ENCODE measurements around the gene FOCAD. TPM values are rescaled to one million over a fixed set of nuclear protein-coding genes. Genes with fewer than 3 reads are reported as not detected.
"Not testable (repeated sequence)": the region's sequence is repeated elsewhere in the genome, so short reads cannot be mapped to it uniquely, and the experiment has no call there.

Gene FOCAD
- total and polyA plus RNA-seq, 3 experiments from 2014 or later = 16.1 to 25.9 (median 24.8) TPM

DNA sequence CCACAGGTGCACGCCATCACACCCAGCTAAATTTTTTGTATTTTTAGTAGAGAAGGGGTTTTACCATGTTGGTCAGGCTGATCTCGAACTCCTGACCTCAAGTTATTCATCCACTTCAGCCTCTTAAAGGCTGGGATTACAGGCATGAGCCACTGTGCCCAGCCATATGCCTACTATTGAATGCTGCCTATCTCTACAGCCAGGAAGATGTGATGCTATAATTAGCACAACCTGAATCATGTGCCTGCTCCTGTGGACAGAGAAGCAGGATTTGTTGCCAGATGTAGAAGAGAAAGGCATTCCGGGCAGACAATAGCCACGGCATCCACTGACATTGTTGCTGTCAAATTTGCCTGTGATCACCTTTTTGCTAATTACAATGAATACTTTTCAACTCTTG is 37.4 kb upstream of the FOCAD start:
- H3K36me3 ChIP-seq (ENCODE audit: insufficient read depth, low read length) = no peaks in the 10 kb centered on the region
- H3K4me1 Mint-ChIP-seq = no peaks in the 10 kb centered on the region
- no peak overlapping the region for H3K4me3 ChIP-seq (ENCODE audit: low read length)
- DNase-seq = no peak
- H3K36me3 Mint-ChIP-seq = no peaks in the 10 kb centered on the region
- ChIA-PET POLR2A (no interaction called here), CTCF (no interaction called here)
- no peak overlapping the region for H3K27ac ChIP-seq (ENCODE audit: low read depth, low read length)
- no peak overlapping the region for H3K4me3 Mint-ChIP-seq
- no peaks in the 10 kb centered on the region for H3K27me3 ChIP-seq (ENCODE audit: insufficient read depth, low read length, poor library complexity, severe bottlenecking)
- H3K4me1 ChIP-seq (ENCODE audit: insufficient read depth, low read length) = no peaks in the 10 kb centered on the region
- no peak overlapping the region for H3K27ac Mint-ChIP-seq
- peaks cover 10 to 14% of the 10 kb centered on the region in 2 donors for H3K27me3 Mint-ChIP-seq
- no peaks in the 10 kb centered on the region for H3K9me3 Mint-ChIP-seq
- H3K9me3 ChIP-seq (ENCODE audit: low read length) = no peaks in the 10 kb centered on the region

DNA sequence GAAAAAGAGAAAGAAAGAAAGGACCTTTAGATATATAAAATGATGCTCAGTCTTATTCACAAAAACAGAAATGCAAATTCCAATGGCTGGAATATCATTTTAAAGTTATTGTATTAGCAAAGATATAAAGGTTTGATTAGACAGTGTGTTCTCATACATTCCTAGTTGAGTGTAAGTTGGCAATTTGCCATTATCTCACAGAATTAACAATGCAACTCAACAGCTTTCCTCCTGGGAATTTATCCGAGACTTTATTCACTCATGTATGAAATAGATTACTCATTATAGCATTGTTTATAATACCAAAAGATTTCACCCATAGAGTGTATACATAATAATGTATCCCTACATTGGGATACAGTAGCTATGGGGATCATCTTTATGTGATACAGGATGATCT is 34.7 kb upstream of the FOCAD start:
- peaks cover 10 to 21% of the 10 kb centered on the region in 2 donors for H3K27me3 Mint-ChIP-seq
- no peaks in the 10 kb centered on the region for H3K9me3 Mint-ChIP-seq
- H3K4me3 Mint-ChIP-seq = no peak overlapping the region
- no peaks in the 10 kb centered on the region for H3K4me1 Mint-ChIP-seq
- Histone ChIP-seq H3K36me3 (ENCODE audit: insufficient read depth, low read length) (no peaks in the 10 kb centered on the region), H3K27ac (ENCODE audit: low read depth, low read length) (no peak overlapping the region), H3K4me3 (ENCODE audit: low read length) (no peak overlapping the region), H3K9me3 (ENCODE audit: low read length) (no peaks in the 10 kb centered on the region), H3K4me1 (ENCODE audit: insufficient read depth, low read length) (no peaks in the 10 kb centered on the region), H3K27me3 (ENCODE audit: insufficient read depth, low read length, poor library complexity, severe bottlenecking) (no peaks in the 10 kb centered on the region)
- H3K27ac Mint-ChIP-seq = no peak overlapping the region
- DNase-seq = no peak
- CTCF ChIA-PET = interaction anchor here (1.2 kb wide), 1 partner anchor 235 kb away, joined by 3 read pairs; no protein-coding TSS in a partner anchor
- H3K36me3 Mint-ChIP-seq = peaks cover 0 to 1% (median 0%) of the 10 kb centered on the region in 3 donors
- POLR2A ChIA-PET = interaction anchor here (1.6 kb wide), 1 partner anchor 9 kb away, joined by 3 read pairs; no protein-coding TSS in a partner anchor

DNA sequence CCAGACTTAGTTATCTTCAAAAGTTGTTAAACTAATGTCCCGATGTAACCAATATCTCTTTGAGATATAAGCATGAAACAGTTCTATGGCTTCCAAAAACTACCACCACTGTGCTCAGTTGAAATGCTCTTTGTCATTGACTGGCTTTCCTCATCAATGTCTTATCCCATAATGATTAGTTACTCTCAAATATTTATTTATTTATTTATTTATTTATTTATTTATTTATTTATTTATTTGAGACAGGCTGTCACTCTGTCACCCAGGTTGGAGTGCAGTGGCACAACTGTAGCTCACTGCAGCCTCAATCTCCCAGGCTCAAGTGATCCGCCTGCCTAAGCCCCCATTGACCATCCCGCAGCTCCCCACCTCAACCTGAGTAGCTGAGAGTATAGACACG is 33.7 kb upstream of the FOCAD start:
- Histone ChIP-seq H3K9me3 (ENCODE audit: low read length) (no peaks in the 10 kb centered on the region), H3K4me3 (ENCODE audit: low read length) (no peak overlapping the region), H3K4me1 (ENCODE audit: insufficient read depth, low read length) (no peaks in the 10 kb centered on the region), H3K27me3 (ENCODE audit: insufficient read depth, low read length, poor library complexity, severe bottlenecking) (no peaks in the 10 kb centered on the region), H3K27ac (ENCODE audit: low read depth, low read length) (no peak overlapping the region), H3K36me3 (ENCODE audit: insufficient read depth, low read length) (no peaks in the 10 kb centered on the region)
- POLR2A ChIA-PET = interaction anchor here (1.6 kb wide), 1 partner anchor 10 kb away, joined by 3 read pairs; no protein-coding TSS in a partner anchor
- Mint-ChIP-seq H3K4me1 (peaks cover 0 to 1% (median 0%) of the 10 kb centered on the region in 3 donors), H3K27me3 (peaks cover 10 to 21% of the 10 kb centered on the region in 2 donors), H3K27ac (no peak overlapping the region), H3K4me3 (no peak overlapping the region), H3K36me3 (peaks cover 0 to 1% (median 0%) of the 10 kb centered on the region in 3 donors), H3K9me3 (no peaks in the 10 kb centered on the region)
- CTCF ChIA-PET = interaction anchor here (1.2 to 1.5 kb wide), 2 partner anchors 13 to 234 kb away, joined by 3 read pairs; no protein-coding TSS in a partner anchor
- DNase-seq = no peak

DNA sequence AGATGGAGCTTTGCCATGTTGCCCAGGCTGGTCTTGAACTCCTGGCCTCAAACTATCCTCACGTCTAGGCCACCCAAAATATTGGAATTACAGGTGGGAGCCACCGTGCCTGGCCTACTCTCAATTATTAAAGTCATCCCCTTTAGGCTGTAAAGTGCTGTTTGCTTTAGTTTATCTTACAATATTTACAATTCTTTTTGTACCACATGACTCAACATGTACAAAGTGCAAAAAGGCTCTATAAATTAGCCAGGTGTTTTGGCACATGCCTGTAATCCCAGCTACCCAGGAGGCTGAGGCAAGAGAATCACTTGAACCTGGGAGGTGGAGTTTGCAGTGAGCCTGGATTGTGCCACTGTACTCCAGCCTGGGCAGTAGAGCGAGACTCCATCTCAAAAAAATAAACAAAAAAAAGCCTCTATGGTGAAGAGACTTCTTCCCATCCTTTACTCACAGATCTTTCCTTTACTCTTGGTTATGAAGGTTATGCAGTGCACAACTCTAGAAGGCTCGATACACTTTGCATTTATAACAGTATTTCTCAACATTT is 33.2 kb upstream of the FOCAD start:
- peaks cover 0 to 3% (median 0%) of the 10 kb centered on the region in 3 donors for H3K4me1 Mint-ChIP-seq
- H3K4me3 Mint-ChIP-seq = no peak overlapping the region
- H3K27me3 Mint-ChIP-seq = peaks cover 10 to 21% of the 10 kb centered on the region in 2 donors
- no peak overlapping the region for H3K27ac Mint-ChIP-seq
- H3K36me3 Mint-ChIP-seq = peaks cover 0 to 1% (median 0%) of the 10 kb centered on the region in 3 donors
- H3K9me3 Mint-ChIP-seq = no peaks in the 10 kb centered on the region
- no peaks in the 10 kb centered on the region for H3K4me1 ChIP-seq (ENCODE audit: insufficient read depth, low read length)
- ChIA-PET POLR2A (no interaction called here), CTCF (interaction anchor here (1.5 kb wide), 1 partner anchor 13 kb away, joined by 3 read pairs; no protein-coding TSS in a partner anchor)
- no peak for DNase-seq
- no peak overlapping the region for H3K4me3 ChIP-seq (ENCODE audit: low read length)
- no peak overlapping the region for H3K27ac ChIP-seq (ENCODE audit: low read depth, low read length)
- H3K36me3 ChIP-seq (ENCODE audit: insufficient read depth, low read length) = no peaks in the 10 kb centered on the region
- no peaks in the 10 kb centered on the region for H3K27me3 ChIP-seq (ENCODE audit: insufficient read depth, low read length, poor library complexity, severe bottlenecking)
- no peaks in the 10 kb centered on the region for H3K9me3 ChIP-seq (ENCODE audit: low read length)

DNA sequence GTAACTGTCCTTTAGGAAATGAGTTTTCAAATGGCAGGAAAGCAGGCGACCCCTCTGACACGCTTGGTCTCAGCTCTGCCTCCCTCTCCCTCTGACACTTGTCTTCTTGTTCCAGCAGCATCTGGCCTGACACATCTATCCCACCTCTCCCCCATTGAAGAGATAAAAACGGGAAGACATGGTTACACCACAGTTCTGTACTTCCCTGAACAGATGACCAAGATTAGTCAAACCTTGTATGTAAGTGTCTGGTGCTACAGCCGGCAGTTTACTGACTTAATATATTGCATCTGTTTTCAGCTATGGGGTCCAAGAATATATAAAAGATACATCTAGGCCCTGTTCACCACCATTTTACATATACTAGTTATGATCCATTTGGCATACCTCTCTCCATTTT is 32.1 kb upstream of the FOCAD start:
- no peaks in the 10 kb centered on the region for H3K9me3 Mint-ChIP-seq
- peaks cover 0 to 3% (median 0%) of the 10 kb centered on the region in 3 donors for H3K4me1 Mint-ChIP-seq
- ChIA-PET POLR2A (no interaction called here), CTCF (interaction anchor here (0.7 to 0.8 kb wide), 2 partner anchors 12 to 28 kb away, joined by 3 read pairs; no protein-coding TSS in a partner anchor)
- H3K27me3 Mint-ChIP-seq = peaks cover 4 to 15% of the 10 kb centered on the region in 2 donors
- Histone ChIP-seq H3K4me3 (ENCODE audit: low read length) (no peak overlapping the region), H3K4me1 (ENCODE audit: insufficient read depth, low read length) (no peaks in the 10 kb centered on the region), H3K27ac (ENCODE audit: low read depth, low read length) (no peak overlapping the region), H3K36me3 (ENCODE audit: insufficient read depth, low read length) (no peaks in the 10 kb centered on the region), H3K27me3 (ENCODE audit: insufficient read depth, low read length, poor library complexity, severe bottlenecking) (no peaks in the 10 kb centered on the region), H3K9me3 (ENCODE audit: low read length) (no peaks in the 10 kb centered on the region)
- no peak overlapping the region for H3K27ac Mint-ChIP-seq
- no peak overlapping the region for H3K4me3 Mint-ChIP-seq
- peaks cover 0 to 1% (median 0%) of the 10 kb centered on the region in 3 donors for H3K36me3 Mint-ChIP-seq
- DNase-seq = no peak

DNA sequence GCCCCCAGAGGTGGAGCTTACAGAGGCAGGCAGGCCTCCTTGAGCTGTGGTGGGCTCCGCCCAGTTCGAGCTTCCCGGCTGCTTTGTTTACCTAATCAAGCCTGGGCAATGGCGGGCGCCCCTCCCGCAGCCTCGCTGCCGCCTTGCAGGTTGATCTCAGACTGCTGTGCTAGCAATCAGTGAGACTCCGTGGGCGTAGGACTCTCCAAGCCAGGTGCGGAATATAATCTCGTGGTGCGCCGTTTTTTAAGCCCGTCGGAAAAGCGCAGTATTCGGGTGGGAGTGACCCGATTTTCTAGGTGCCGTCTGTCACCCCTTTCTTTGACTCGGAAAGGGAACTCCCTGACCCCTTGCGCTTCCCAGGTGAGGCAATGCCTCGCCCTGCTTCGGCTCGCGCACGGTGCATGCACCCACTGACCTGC is 25.8 kb upstream of the FOCAD start:
- not testable (repeated sequence) for H3K4me1 Mint-ChIP-seq; H3K27me3 Mint-ChIP-seq; H3K9me3 ChIP-seq (ENCODE audit: low read length); H3K9me3 Mint-ChIP-seq; H3K36me3 ChIP-seq (ENCODE audit: insufficient read depth, low read length); H3K27me3 ChIP-seq (ENCODE audit: insufficient read depth, low read length, poor library complexity, severe bottlenecking); H3K27ac ChIP-seq (ENCODE audit: low read depth, low read length); H3K36me3 Mint-ChIP-seq
- Histone ChIP-seq H3K4me3 (ENCODE audit: low read length) (peak overlapping the region; percentile 25), H3K4me1 (ENCODE audit: insufficient read depth, low read length) (peaks cover 11% of the 10 kb centered on the region)
- DNase-seq = peak in 4 of 5 donors; percentile 39 to 66 (median 52)
- POLR2A ChIA-PET = interaction anchor here (0.8 to 1.6 kb wide), 2 partner anchors 26 to 36 kb away, joined by 3 to 7 read pairs; partner anchors contain the start of genes FOCAD and MLLT3
- Mint-ChIP-seq H3K27ac (peak overlapping the region; percentile 64 to 95 (median 84)), H3K4me3 (peak overlapping the region in 1 of 7 donors; percentile 89)
- CTCF ChIA-PET = interaction anchor here (1.0 to 1.3 kb wide), 2 partner anchors 26 to 30 kb away, joined by 3 to 4 read pairs; partner anchors contain the start of gene FOCAD

DNA sequence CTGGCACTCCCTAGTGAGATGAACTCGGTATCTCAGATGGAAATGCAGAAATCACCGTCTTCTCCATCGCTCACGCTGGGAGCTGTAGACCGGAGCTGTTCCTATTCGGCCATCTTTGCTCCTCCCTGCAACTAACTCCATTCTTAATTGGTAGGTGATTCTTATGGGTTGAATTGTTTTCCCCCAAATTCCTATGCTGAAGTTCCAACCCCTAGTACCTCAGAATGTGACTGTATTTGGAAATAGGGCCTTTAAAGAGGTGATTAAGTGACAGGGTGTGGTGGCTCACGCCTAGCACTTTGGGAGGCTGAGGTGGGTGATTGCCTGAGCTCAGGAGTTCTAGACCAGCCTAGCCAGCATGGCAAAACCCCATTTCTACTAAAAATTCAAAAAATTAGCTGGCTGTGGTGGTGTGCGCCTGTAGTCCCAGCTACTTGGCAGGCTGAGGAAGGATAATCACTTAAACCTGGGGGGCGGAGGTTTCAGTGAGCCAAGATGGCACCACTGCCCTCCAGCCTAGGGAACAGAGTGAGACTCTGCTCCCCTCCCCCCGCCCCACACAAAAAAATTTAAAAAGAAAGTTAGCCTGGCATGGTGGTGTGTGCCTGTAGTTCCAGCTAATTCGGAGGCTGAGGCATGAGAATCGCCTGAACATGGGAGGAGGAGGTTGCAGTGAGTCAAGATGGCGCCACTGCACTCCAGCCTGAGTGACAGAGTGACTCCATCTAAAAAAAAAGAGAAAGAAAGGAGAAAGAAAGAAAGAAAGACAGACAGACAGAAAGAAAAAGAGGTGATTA is 25.2 kb upstream of the FOCAD start:
- POLR2A ChIA-PET = interaction anchor here (1.6 kb wide), 1 partner anchor 25 kb away, joined by 7 read pairs; the partner anchor contains the start of gene FOCAD
- Mint-ChIP-seq H3K36me3 (peaks cover 0 to 1% (median 0%) of the 10 kb centered on the region in 3 donors), H3K27me3 (peaks cover 0 to 8% of the 10 kb centered on the region in 2 donors), H3K27ac (peak overlapping the region in 7 of 8 donors; percentile 64 to 95 (median 80)), H3K4me3 (peak overlapping the region in 1 of 7 donors; percentile 89), H3K9me3 (no peaks in the 10 kb centered on the region), H3K4me1 (peaks cover 5 to 15% (median 6%) of the 10 kb centered on the region in 3 donors)
- CTCF ChIA-PET = interaction anchor here (1.0 to 1.3 kb wide), 2 partner anchors 25 to 31 kb away, joined by 3 to 4 read pairs; partner anchors contain the start of gene FOCAD
- peaks cover 11% of the 10 kb centered on the region for H3K4me1 ChIP-seq (ENCODE audit: insufficient read depth, low read length)
- H3K27ac ChIP-seq (ENCODE audit: low read depth, low read length) = no peak overlapping the region
- no peaks in the 10 kb centered on the region for H3K36me3 ChIP-seq (ENCODE audit: insufficient read depth, low read length)
- no peaks in the 10 kb centered on the region for H3K9me3 ChIP-seq (ENCODE audit: low read length)
- no peak for DNase-seq
- H3K4me3 ChIP-seq (ENCODE audit: low read length) = peak overlapping the region; percentile 25
- H3K27me3 ChIP-seq (ENCODE audit: insufficient read depth, low read length, poor library complexity, severe bottlenecking) = no peaks in the 10 kb centered on the region

Data from CD8-positive, alpha-beta memory T cell (primary cell).